Stimulated activated CD4-positive, alpha-beta T cell treated with anti-CD3 and anti-CD28 coated beads, Interleukin-15, amount 100 ng/mL, for 24 hours (primary cell): ENCODE data around the gene SH3RF2.
"Not testable (repeated sequence)": the region's sequence is repeated elsewhere in the genome, so short reads cannot be mapped to it uniquely, and the experiment has no call there.

Experiments used
- DNase-seq: peaks from one replicate; pipeline ENCODE4 v3.0.0-alpha.2; 2020

The SH3RF2 gene

DNA sequence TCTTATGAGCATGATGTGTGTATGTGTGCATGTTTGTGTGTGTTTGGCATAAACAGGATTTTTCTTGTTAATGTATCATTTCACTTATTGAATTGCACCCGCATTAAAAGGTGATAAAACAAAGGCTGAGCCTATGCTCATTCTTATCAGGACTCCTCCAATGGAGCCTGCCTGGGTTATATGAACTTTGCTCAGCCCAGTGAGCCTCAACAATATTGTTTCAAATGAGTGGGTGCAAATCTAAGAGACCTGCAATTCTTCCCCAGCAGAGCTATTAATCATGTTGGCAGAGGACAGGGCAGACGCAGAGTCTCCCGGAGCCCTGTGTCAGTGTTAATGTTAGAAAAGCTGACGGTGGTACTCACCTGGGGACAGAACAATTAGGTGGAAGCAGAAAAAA is 71.6 kb downstream of the SH3RF2 start:
- no peak for DNase-seq

DNA sequence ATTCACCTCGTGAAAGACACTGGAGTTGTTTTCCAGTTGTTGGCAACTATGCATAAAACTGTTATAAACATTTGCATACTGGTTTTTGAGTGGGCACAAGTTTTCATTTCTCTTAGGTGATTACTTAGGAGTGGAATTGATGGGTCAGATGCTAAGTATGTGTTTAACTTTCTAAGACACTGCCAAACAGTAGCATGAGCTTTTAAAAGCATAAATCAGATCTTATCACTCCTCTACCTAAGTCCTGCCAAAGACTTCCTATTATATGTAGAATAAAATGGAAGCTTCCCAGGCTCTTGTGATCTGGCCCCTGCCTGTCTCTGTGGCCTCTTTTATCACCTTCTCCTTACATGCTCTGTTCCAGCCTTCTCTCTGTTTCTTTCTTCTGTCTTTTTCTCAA is 72.6 kb downstream of the SH3RF2 start:
- DNase-seq: no peak

DNA sequence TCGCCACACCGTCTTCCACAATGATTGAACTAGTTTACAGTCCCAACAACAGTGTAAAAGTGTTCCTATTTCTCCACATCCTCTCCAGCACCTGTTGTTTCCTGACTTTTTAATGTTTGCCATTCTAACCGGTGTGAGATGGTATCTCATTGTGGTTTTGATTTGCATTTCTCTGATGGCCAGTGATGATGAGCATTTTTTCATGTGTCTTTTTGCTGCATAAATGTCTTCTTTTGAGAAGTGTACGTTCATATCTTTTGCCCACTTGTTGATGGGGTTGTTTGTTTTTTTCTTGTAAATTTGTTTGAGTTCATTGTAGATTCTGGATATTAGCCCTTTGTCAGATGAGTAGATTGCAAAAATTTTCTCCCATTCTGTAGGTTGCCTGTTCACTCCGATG is 74.1 kb downstream of the SH3RF2 start:
- not testable (repeated sequence) for DNase-seq

DNA sequence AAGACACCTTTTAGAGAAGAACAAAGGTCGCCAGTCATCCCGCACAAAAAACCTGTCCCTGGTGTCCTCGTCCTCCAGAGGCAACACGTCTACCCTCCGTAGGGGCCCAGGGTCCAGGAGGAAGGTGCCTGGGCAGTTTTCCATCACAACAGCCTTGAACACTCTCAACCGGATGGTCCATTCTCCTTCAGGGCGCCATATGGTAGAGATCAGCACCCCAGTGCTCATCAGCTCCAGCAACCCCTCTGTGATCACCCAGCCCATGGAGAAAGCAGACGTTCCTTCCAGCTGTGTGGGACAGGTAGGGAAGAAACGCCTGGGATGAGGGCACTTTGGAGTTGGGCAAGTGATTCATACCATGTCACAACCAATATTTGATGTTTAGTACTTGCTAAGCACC is 77.4 kb downstream of the SH3RF2 start:
- no peak for DNase-seq

GRCh38 chr5:146015001-146015400 is 78.6 kb downstream of the SH3RF2 start:
- DNase-seq: no peak

- DNase-seq: no peak
Observed at GRCh38 chr5:146016764-146017484, 80.5 kb downstream of the SH3RF2 start.

DNA sequence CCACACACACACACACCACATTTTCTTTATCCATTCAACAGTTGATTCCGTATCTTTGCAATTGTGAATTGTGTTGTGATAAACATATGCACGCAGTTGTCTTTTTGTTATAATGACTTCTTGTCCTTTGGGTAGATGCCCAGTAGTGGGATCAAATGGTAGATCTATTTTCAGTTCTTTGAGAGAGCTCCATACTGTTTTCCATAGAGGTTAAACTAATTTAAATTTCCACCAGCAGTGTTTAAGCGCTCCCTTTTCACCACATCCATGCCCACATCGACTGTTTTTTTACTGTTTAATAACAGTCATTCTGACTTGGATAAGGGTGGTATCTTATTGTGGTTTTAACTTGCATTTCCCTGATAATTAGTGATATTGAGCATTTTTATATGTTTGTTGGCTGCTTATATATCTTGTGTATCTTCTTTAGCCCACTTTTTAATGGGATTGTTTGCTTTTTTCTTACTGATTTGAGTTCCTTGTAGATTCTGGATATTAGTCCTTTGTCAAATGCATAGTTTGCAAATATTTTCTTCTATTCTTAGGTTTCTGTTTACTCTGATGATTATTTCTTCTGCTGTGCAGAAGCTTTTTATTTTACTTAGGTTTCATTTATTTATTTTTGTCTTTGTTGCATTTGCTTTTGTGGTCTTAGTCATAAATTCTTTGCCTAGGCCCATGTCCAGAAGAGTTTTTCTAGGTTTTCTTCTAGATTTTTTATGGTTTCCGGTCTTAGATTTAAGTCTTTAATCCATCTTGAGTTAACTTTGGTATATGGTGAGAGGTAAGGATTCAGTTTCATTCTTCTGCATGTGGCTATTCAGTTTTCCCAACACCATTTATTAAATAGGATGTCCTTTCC is 82.4 kb downstream of the SH3RF2 start:
- DNase-seq: no peak

- no peak for DNase-seq
Observed at GRCh38 chr5:146020100-146020499, 83.7 kb downstream of the SH3RF2 start.

- DNase-seq: no peak
Observed at GRCh38 chr5:146024034-146024433, 87.7 kb downstream of the SH3RF2 start.

GRCh38 chr5:146025114-146025680 is 88.8 kb downstream of the SH3RF2 start:
- no peak for DNase-seq

DNA sequence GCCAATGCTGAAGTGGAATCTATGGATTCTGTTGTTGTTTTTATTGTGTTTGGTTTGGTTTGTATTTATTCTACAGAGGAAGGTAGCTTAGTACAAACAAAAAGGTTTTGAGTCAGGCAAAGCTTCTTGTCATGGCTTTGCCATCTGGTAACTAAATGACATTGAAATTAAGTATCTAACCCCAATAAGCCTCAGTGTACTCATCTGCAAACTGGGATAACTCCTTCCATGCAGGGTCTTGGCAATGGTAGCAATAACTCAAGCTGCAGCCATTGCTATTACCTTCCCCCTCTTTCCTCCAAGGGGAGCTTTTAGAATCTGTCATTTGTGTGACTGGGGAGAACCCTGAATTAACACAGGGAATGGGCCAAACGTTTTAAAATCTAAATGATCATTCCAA is 89.3 kb downstream of the SH3RF2 start:
- no peak for DNase-seq

- DNase-seq: no peak
Observed at GRCh38 chr5:146026307-146027010, 90.1 kb downstream of the SH3RF2 start.

- no peak for DNase-seq
Observed at GRCh38 chr5:146027751-146028150, 91.4 kb downstream of the SH3RF2 start.

DNA sequence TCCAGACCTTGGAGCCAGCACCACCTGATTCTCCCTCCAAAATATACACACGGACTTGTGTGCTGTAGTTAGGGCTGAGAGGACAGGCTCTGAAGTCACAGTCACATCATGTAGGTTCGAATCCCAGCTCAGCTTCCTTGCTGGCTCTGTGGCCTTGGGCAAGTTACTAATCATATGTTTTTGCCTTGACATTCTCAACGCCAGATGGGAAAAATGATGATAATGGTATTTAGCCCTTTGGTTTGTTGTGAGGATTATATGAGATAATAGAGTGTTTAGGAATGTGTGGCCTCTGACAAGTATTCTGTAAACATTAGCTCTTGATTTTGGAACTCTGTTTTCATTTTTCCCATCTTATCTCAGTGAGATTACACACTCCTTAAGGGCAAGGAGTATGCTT is 96.5 kb downstream of the SH3RF2 start:
- DNase-seq: no peak

DNA sequence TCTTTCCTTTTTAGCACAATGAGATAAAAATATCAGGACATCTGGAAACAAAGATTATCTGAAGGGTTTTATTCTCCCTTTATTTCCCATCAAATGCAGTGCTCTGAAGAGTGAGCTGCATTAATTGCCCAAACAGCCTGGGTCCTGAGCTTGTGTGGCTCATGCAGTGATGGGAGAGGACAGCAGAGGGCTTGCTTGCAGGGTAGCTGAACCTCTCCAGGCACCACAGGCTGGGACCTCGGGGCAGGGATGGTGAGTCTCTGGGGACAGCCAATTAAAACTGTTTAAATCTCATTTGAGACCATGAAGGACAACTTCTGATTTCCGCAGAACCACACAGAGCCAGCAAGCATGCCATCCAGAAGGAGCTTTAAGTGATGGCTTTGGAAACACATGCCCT is 97.7 kb downstream of the SH3RF2 start:
- DNase-seq: no peak

DNA sequence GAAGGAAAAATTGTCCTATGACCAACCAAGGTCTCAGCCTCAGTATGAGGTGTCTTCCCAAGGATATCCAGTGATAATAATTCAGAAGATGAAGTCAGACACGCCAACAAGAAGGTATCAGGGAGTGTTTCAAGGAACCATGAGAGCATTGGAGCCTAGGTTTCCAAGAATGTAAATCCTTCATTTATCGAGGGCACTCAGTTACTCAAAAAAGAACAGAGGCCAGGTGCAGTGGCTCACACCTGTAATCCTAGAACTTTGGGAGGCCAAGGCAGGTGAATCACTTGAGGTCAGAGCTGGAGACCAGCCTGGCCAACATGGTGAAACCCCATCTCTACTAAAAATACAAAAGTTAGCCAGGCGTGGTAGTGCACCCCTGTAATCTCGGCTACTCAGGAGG is 98.2 kb downstream of the SH3RF2 start:
- DNase-seq: no peak

GRCh38 chr5:146039420-146039819 is 103.0 kb downstream of the SH3RF2 start:
- no peak for DNase-seq

DNA sequence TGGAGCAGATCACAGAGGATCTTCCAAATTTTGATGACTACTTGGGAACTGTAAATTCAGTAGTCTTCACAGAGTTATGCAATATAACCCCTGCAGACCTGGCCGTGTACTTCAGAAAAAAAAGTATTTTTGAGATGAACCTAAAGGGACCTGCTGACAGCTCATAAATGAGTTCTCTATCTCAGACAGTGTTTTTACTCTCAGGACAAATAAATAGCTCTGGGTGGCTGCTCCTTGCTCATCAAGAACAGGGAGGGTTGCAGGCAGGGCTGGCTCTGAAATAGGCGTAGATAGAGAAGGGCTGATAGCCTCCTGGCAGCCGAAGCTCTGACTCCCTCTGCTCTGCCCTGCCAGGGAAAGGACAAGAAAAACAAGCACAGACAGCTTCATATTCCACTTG is 104.1 kb downstream of the SH3RF2 start:
- DNase-seq: no peak

DNA sequence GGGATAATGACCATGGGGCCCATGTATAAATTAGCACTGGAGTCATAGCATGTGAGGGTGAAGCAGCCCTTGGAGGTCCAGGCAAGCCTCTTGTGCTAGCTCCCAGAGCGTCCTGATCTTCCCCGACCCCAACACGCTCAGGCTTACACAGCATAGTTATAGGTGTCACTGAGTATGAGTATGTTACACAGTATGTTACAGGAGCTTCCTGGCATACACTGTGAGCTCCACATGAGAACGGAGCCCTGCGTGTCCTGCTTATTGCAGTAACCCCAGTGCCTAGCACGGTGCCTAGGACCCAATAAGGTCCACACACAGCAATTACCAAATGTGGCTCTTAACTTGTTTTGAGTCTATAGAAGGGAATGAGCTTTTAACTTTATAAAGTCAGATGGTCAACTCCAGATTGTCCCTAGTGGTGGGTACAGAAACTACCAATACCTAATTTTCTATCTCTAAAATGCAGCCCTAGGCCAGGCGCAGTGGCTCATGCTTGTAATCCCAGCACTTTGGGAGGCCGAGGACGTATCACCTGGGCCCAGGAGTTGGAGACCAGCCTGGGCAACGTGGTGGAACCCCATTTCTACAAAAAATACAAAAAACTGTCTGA is 104.9 kb downstream of the SH3RF2 start:
- DNase-seq: no peak

- no peak for DNase-seq
Observed at GRCh38 chr5:146042628-146043279, 106.4 kb downstream of the SH3RF2 start.

DNA sequence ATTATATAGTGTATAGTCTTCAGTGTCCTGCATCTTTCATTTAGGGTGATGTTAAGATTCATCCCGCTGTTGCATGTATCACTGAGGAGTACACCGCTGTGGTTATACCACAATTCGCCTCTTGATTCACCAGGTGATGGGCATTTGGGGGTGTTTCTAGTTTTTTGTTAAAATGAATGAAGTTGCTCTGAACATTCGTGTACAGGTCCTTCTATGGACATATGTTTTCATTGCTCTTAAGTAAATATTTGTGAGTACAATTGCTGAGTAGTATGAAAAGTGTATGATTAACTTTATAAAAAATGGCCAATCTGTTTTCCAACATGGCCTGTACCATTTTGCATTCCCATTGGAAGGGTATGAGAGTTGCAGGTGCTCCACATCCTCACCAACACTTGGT is 107.3 kb downstream of the SH3RF2 start:
- no peak for DNase-seq

GRCh38 chr5:146047396-146047795 is 111.0 kb downstream of the SH3RF2 start:
- no peak for DNase-seq
